Skeletal muscle satellite cell (primary cell): ENCODE data around the gene CSF2RB.

Experiments
- H3K27me3 ChIP-seq: 2 replicates; pipeline ENCODE4 v1.7.0; 2013; ENCODE audit warnings: low read length; ENCODE audit not compliant: control insufficient read depth, insufficient read depth
- H3K36me3 ChIP-seq: 2 replicates; pipeline ENCODE4 v1.7.0; 2013; ENCODE audit warnings: mild to moderate bottlenecking, control low read depth, low read length; ENCODE audit not compliant: insufficient read depth
- H3K4me1 ChIP-seq: 2 replicates; pipeline ENCODE4 v1.7.0; 2013; ENCODE audit warnings: low read length; ENCODE audit not compliant: control insufficient read depth, insufficient read depth
- H3K4me2 ChIP-seq: 2 replicates; pipeline ENCODE4 v1.7.0; 2013; ENCODE audit warnings: mild to moderate bottlenecking, low read length
- H3K4me3 ChIP-seq: 2 replicates; pipeline ENCODE4 v1.7.0; 2013; ENCODE audit warnings: low read length
- H3K9ac ChIP-seq: 2 replicates; pipeline ENCODE4 v1.7.0; 2013; ENCODE audit warnings: mild to moderate bottlenecking, low read depth, low read length, moderate library complexity
- H3K9me3 ChIP-seq: replicated peaks from 2 replicates; pipeline ENCODE4 v1.7.0; 2013; ENCODE audit warnings: mild to moderate bottlenecking, control low read depth, low read length

The CSF2RB gene

GRCh38 chr22:36873614-36874308 is 39.7 kb upstream of the CSF2RB start:
- no peak overlapping the region for H3K4me3 ChIP-seq
- no peaks in the 10 kb centered on the region for H3K4me1 ChIP-seq
- no peaks in the 10 kb centered on the region for H3K36me3 ChIP-seq
- no peaks in the 10 kb centered on the region for H3K9me3 ChIP-seq
- H3K9ac ChIP-seq, result no peak overlapping the region
- H3K27me3 ChIP-seq, result peaks cover 12% of the 10 kb centered on the region
- no peak overlapping the region for H3K4me2 ChIP-seq

GRCh38 chr22:36874309-36874696 is 39.1 kb upstream of the CSF2RB start:
- H3K4me2 ChIP-seq, result no peak overlapping the region
- H3K27me3 ChIP-seq, result peaks cover 17% of the 10 kb centered on the region
- H3K4me1 ChIP-seq, result no peaks in the 10 kb centered on the region
- H3K4me3 ChIP-seq, result no peak overlapping the region
- no peak overlapping the region for H3K9ac ChIP-seq
- H3K9me3 ChIP-seq, result no peaks in the 10 kb centered on the region
- H3K36me3 ChIP-seq, result no peaks in the 10 kb centered on the region

- Histone ChIP-seq H3K27me3 (peaks cover 21% of the 10 kb centered on the region), H3K36me3 (no peaks in the 10 kb centered on the region), H3K4me3 (no peak overlapping the region), H3K9me3 (no peaks in the 10 kb centered on the region), H3K4me1 (no peaks in the 10 kb centered on the region), H3K4me2 (no peak overlapping the region), H3K9ac (no peak overlapping the region)
These were observed 38.7 kb upstream of the CSF2RB start for GRCh38 chr22:36874736-36875135.

- Histone ChIP-seq H3K4me3 (no peak overlapping the region), H3K4me1 (no peaks in the 10 kb centered on the region), H3K36me3 (no peaks in the 10 kb centered on the region), H3K9ac (no peak overlapping the region), H3K9me3 (no peaks in the 10 kb centered on the region), H3K4me2 (no peak overlapping the region), H3K27me3 (peaks cover 25% of the 10 kb centered on the region)
These were observed 37.7 kb upstream of the CSF2RB start for GRCh38 chr22:36875741-36876140.

GRCh38 chr22:36879775-36880174 is 33.7 kb upstream of the CSF2RB start:
- no peaks in the 10 kb centered on the region for H3K9me3 ChIP-seq
- no peaks in the 10 kb centered on the region for H3K36me3 ChIP-seq
- H3K4me1 ChIP-seq, result no peaks in the 10 kb centered on the region
- H3K4me3 ChIP-seq, result no peak overlapping the region
- peaks cover 32% of the 10 kb centered on the region for H3K27me3 ChIP-seq
- no peak overlapping the region for H3K9ac ChIP-seq
- no peak overlapping the region for H3K4me2 ChIP-seq

- Histone ChIP-seq H3K36me3 (no peaks in the 10 kb centered on the region), H3K9me3 (no peaks in the 10 kb centered on the region), H3K4me1 (no peaks in the 10 kb centered on the region), H3K4me3 (no peak overlapping the region), H3K27me3 (peaks cover 44% of the 10 kb centered on the region), H3K9ac (no peak overlapping the region), H3K4me2 (no peak overlapping the region)
These were observed 31.8 kb upstream of the CSF2RB start for GRCh38 chr22:36881504-36882245.

GRCh38 chr22:36884349-36885158 is 28.9 kb upstream of the CSF2RB start:
- no peak overlapping the region for H3K4me3 ChIP-seq
- H3K9me3 ChIP-seq, result no peaks in the 10 kb centered on the region
- H3K36me3 ChIP-seq, result no peaks in the 10 kb centered on the region
- H3K9ac ChIP-seq, result no peak overlapping the region
- H3K4me1 ChIP-seq, result no peaks in the 10 kb centered on the region
- H3K27me3 ChIP-seq, result peaks cover 36% of the 10 kb centered on the region
- H3K4me2 ChIP-seq, result no peak overlapping the region

GRCh38 chr22:36885474-36885873 is 28.0 kb upstream of the CSF2RB start:
- Histone ChIP-seq H3K36me3 (no peaks in the 10 kb centered on the region), H3K4me1 (no peaks in the 10 kb centered on the region), H3K27me3 (peaks cover 36% of the 10 kb centered on the region), H3K4me3 (no peak overlapping the region), H3K9ac (no peak overlapping the region), H3K4me2 (no peak overlapping the region), H3K9me3 (no peaks in the 10 kb centered on the region)

GRCh38 chr22:36886016-36886415 is 27.4 kb upstream of the CSF2RB start:
- H3K27me3 ChIP-seq, result peaks cover 36% of the 10 kb centered on the region
- H3K9me3 ChIP-seq, result no peaks in the 10 kb centered on the region
- H3K9ac ChIP-seq, result no peak overlapping the region
- no peaks in the 10 kb centered on the region for H3K4me1 ChIP-seq
- no peak overlapping the region for H3K4me2 ChIP-seq
- no peaks in the 10 kb centered on the region for H3K36me3 ChIP-seq
- no peak overlapping the region for H3K4me3 ChIP-seq

- H3K4me1 ChIP-seq, result no peaks in the 10 kb centered on the region
- no peaks in the 10 kb centered on the region for H3K9me3 ChIP-seq
- H3K4me2 ChIP-seq, result no peak overlapping the region
- no peak overlapping the region for H3K4me3 ChIP-seq
- no peak overlapping the region for H3K9ac ChIP-seq
- H3K36me3 ChIP-seq, result no peaks in the 10 kb centered on the region
- peaks cover 41% of the 10 kb centered on the region for H3K27me3 ChIP-seq
These were observed 26.3 kb upstream of the CSF2RB start for GRCh38 chr22:36887162-36887561.

- H3K4me1 ChIP-seq, result no peaks in the 10 kb centered on the region
- H3K27me3 ChIP-seq, result peaks cover 55% of the 10 kb centered on the region
- no peak overlapping the region for H3K9ac ChIP-seq
- no peak overlapping the region for H3K4me2 ChIP-seq
- no peaks in the 10 kb centered on the region for H3K36me3 ChIP-seq
- H3K4me3 ChIP-seq, result no peak overlapping the region
- no peaks in the 10 kb centered on the region for H3K9me3 ChIP-seq
These were observed 21.8 kb upstream of the CSF2RB start for GRCh38 chr22:36891646-36892045.
